IMR-90 (cell line): ENCODE data around the gene UGT1A4. TPM values are rescaled to one million over a fixed set of nuclear protein-coding genes. Genes with fewer than 3 reads are reported as not detected.

Source experiments
- ATAC-seq: fragments of 200-7000 bp; cut with Tn5 transposase; 2 replicates; pipeline ENCODE4 v1.9.1; 2020; ENCODE audit warnings: low read depth, mild to moderate bottlenecking, moderate library complexity
- BruUV-seq: library from RNA; stranded (reverse); fragments of 400-500 nt; replicated peaks from 2 replicates; lab custom pipeline; 2021; lab: Mats Ljungman, UMichigan
- CTCF ChIA-PET: fragments of 300-600 bp; formaldehyde crosslinking; extraction: SDS; loops from one replicate; lab custom pipeline; 2021; ENCODE audit warnings: antibody characterized with exemption; lab: Yijun Ruan, JAX
- POLR2A ChIA-PET: fragments of 300-600 bp; sonication (Branson Sonifier 250); formaldehyde crosslinking; loops from one replicate; lab custom pipeline; 2022; ENCODE audit warnings: antibody characterized with exemption; ENCODE audit not compliant: unreplicated experiment; lab: Charles Lee
- DNase-seq: peaks from one replicate; pipeline ENCODE4 v3.0.0; 2013
- H2AFZ ChIP-seq: replicated peaks from 2 replicates; pipeline ENCODE3; 2013; ENCODE audit warnings: low read length, mild to moderate bottlenecking; ENCODE audit not compliant: poor library complexity
- H2AK5ac ChIP-seq: 2 replicates; pipeline ENCODE4 v1.6.1; 2013; ENCODE audit warnings: low read depth, low read length, inconsistent platforms
- H2AK9ac ChIP-seq: replicated peaks from 2 replicates; pipeline ENCODE3; 2013; ENCODE audit warnings: mild to moderate bottlenecking, low read depth, low read length, moderate library complexity; ENCODE audit not compliant: poor library complexity
- H2BK120ac ChIP-seq: 2 replicates; pipeline ENCODE4 v1.6.1; 2013; ENCODE audit warnings: low read depth, low read length, inconsistent platforms
- H2BK15ac ChIP-seq: 3 replicates; pipeline ENCODE4 v1.6.1; 2013; ENCODE audit warnings: low read depth, low read length, inconsistent platforms
- H2BK20ac ChIP-seq: 2 replicates; pipeline ENCODE4 v1.6.1; 2013; ENCODE audit warnings: low read depth, mild to moderate bottlenecking, inconsistent platforms, low read length, moderate library complexity
- H2BK5ac ChIP-seq: 2 replicates; pipeline ENCODE4 v1.6.1; 2013; ENCODE audit warnings: mild to moderate bottlenecking, low read depth, low read length, inconsistent platforms; ENCODE audit not compliant: poor library complexity, severe bottlenecking
- H3K14ac ChIP-seq: replicated peaks from 2 replicates; pipeline ENCODE4 v1.6.1; 2013; ENCODE audit warnings: low read depth, low read length, inconsistent platforms
- H3K18ac ChIP-seq: 2 replicates; pipeline ENCODE4 v1.6.1; 2013; ENCODE audit warnings: low read depth, low read length, control low read depth
- H3K23ac ChIP-seq: 2 replicates; pipeline ENCODE4 v1.6.1; 2013; ENCODE audit warnings: low read depth, low read length, inconsistent platforms
- H3K27ac ChIP-seq: 2 replicates; pipeline ENCODE4 v1.5.1; 2013; ENCODE audit warnings: mild to moderate bottlenecking, control low read depth, low read length; ENCODE audit not compliant: insufficient read depth
- H3K27me3 ChIP-seq: 2 replicates; pipeline ENCODE4 v1.6.1; 2013; ENCODE audit warnings: low read length; ENCODE audit not compliant: control insufficient read depth, insufficient read depth
- H3K36me3 ChIP-seq: 2 replicates; pipeline ENCODE4 v1.6.1; 2013; ENCODE audit warnings: low read length, mixed read lengths; ENCODE audit not compliant: control insufficient read depth, insufficient read depth
- H3K4ac ChIP-seq: 2 replicates; pipeline ENCODE4 v1.6.1; 2013; ENCODE audit warnings: low read depth, low read length, inconsistent platforms
- H3K4me1 ChIP-seq: 2 replicates; pipeline ENCODE4 v1.6.1; 2013; ENCODE audit warnings: low read length, mixed read lengths; ENCODE audit not compliant: control insufficient read depth, insufficient read depth
- H3K4me2 ChIP-seq: 2 replicates; pipeline ENCODE4 v1.6.1; 2013; ENCODE audit warnings: low read depth, mild to moderate bottlenecking, control low read depth, low read length, moderate library complexity
- H3K4me3 ChIP-seq: 2 replicates; pipeline ENCODE4 v1.5.1; 2013; ENCODE audit warnings: low read depth, mild to moderate bottlenecking, control low read depth, low read length, moderate library complexity; ENCODE audit not compliant: insufficient read depth
- H3K56ac ChIP-seq: 2 replicates; pipeline ENCODE4 v1.6.1; 2013; ENCODE audit warnings: low read length, inconsistent platforms; ENCODE audit not compliant: insufficient read depth; ENCODE audit errors: extremely low read depth
- H3K79me1 ChIP-seq, 2 experiments: 2 replicates each; pipeline ENCODE4 v1.6.1; 2013; ENCODE audit warnings: low read length in 2 of 2, inconsistent platforms in 1 of 2, low read depth in 1 of 2
- H3K9ac ChIP-seq: 2 replicates; pipeline ENCODE4 v1.6.1; 2013; ENCODE audit warnings: low read depth, low read length, control low read depth
- H3K9me1 ChIP-seq: 2 replicates; pipeline ENCODE4 v1.6.1; 2013; ENCODE audit warnings: low read length, inconsistent platforms; ENCODE audit not compliant: insufficient read depth
- H3K9me3 ChIP-seq: 2 replicates; pipeline ENCODE4 v1.6.1; 2013; ENCODE audit warnings: low read length; ENCODE audit not compliant: control insufficient read depth, insufficient read depth
- H4K20me1 ChIP-seq: 2 replicates; pipeline ENCODE4 v1.6.1; 2013; ENCODE audit warnings: low read length, inconsistent platforms; ENCODE audit not compliant: insufficient read depth
- H4K5ac ChIP-seq: 2 replicates; pipeline ENCODE4 v1.6.1; 2013; ENCODE audit warnings: mild to moderate bottlenecking, low read depth, low read length, control low read depth
- H4K8ac ChIP-seq, 2 experiments: 2 replicates each; pipeline ENCODE4 v1.6.1; 2013; ENCODE audit warnings: low read depth in 2 of 2, low read length in 2 of 2, control low read depth in 1 of 2, inconsistent platforms in 1 of 2
- H4K91ac ChIP-seq: 2 replicates; pipeline ENCODE4 v1.6.1; 2013; ENCODE audit warnings: low read depth, low read length, inconsistent platforms; ENCODE audit not compliant: insufficient read depth
- MAFK ChIP-seq: IDR thresholded peaks from 2 replicates; pipeline ENCODE4 v1.6.1; 2012; ENCODE audit warnings: low read depth, low read length, improper control_type of control experiment
- MXI1 ChIP-seq: IDR thresholded peaks from 2 replicates; pipeline ENCODE4 v1.6.1; 2012; ENCODE audit warnings: low read depth, mild to moderate bottlenecking, low read length, moderate library complexity, borderline replicate concordance
- WGBS, 2 experiments: methylation state at CpG; one replicate each; pipeline versions ENCODE4 v1.1.5 to v1.1.7; 2013; ENCODE audit warnings: missing lambda C conversion rate in 2 of 2; ENCODE audit not compliant: insufficient read length in 1 of 2; ENCODE audit errors: extremely low coverage in 2 of 2; 5-methylcytosine and 5-hydroxymethylcytosine counted together
- dilution Hi-C: fragments of 300-500 bp; cut with HindIII; formaldehyde crosslinking; loops from one replicate; pipeline ENCODE4 v1.14.3; 2018; ENCODE audit warnings: low sequenced_read_pairs; ENCODE audit not compliant: unreplicated experiment
- in situ Hi-C: fragments of 300-500 bp; cut with MboI; formaldehyde crosslinking; loops from 3 replicates; pipeline ENCODE4 v1.14.3; 2019; ENCODE audit warnings: low sequenced_read_pairs, inconsistent platforms, mixed read lengths
- intact Hi-C: fragments of 100-400 bp; cut with micrococcal nuclease; formaldehyde crosslinking; loops from 2 replicates; pipeline ENCODE4 v1.10.0; 2022
- polyA plus RNA-seq, 3 experiments: library from polyadenylated mRNA; depleted of rRNA; stranded (reverse); fragments of >200 nt; gene quantifications; 2 replicates each; pipeline ENCODE4 v1.2.3, GENCODE V29; 2012; ENCODE audit warnings: low replicate concordance in 1 of 3
- total RNA-seq: library from RNA; depleted of rRNA; stranded (reverse); fragments of >200 nt; gene quantifications from 2 replicates; pipeline ENCODE4 v1.2.3, GENCODE V29; 2012

The UGT1A4 gene
- total and polyA plus RNA-seq, 2 of the 4 experiments (the other 2 are of a cell fraction): not detected

DNA sequence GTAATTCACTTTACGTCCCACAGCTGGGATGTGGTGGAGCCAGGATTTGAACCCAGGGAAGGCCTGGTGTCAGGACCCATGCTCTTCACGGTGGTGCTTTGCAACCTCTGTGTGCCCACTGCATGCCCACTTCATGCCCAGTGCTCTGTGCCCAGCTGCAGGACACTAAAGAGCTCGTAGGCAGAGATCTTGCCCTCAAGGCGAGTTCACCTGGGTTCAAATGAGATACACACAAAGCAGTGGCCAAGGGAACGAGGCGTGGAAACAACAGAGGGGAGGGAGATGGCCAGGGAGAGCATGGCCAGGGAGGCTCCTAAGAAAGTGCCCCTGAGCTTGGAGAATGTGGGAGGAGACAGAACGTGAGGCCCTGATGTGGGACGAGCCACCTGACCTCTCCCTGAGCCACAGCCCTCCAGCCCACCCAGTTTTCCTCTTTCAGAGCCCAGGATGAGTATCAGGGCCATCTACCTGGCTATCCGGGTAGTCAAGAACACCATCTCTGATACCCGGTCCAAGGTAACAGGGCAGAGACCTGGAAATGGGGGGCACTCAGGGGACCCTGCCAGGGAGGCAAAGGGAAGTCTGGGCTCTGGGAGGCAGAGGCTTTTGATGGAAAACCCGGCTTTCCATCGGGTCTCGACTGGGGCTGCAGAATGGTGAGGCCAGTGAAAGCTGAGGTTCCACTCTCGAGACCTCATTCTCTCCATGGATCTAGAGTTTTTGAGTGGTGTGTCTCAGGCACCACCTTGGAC, 80.0 kb downstream of the UGT1A4 start:
- in situ Hi-C loops (no loop called here), intact Hi-C loops (no loop called here), dilution Hi-C loops (no loop called here)
- no peaks in the 10 kb centered on the region for H4K20me1 ChIP-seq
- ChIA-PET POLR2A (no interaction called here), CTCF (no interaction called here)
- H3K36me3 ChIP-seq: no peaks in the 10 kb centered on the region
- H3K27ac ChIP-seq: no peak overlapping the region
- H2BK15ac ChIP-seq: no peak overlapping the region
- H4K8ac ChIP-seq: no peak overlapping the region
- ATAC-seq (no peak), DNase-seq (no peak)
- no peak overlapping the region for H2BK5ac ChIP-seq
- BruUV-seq: no TSS peak
- no peak overlapping the region for H4K91ac ChIP-seq
- H3K56ac ChIP-seq: no peak overlapping the region
- no peak overlapping the region for H2AK9ac ChIP-seq
- no peak overlapping the region for H2AFZ ChIP-seq
- H2AK5ac ChIP-seq: no peak overlapping the region
- H3K23ac ChIP-seq: no peak overlapping the region
- no peak overlapping the region for H3K4me3 ChIP-seq
- H3K4me1 ChIP-seq: no peaks in the 10 kb centered on the region
- H3K4ac ChIP-seq: no peak overlapping the region
- WGBS, 2 experiments: 26% methylated on average over 3 of the region's 14 CpGs; no CpG with 5 or more reads in 1 of the 2 experiments
- no peak overlapping the region for H3K18ac ChIP-seq
- H3K9me1 ChIP-seq: no peaks in the 10 kb centered on the region
- H4K5ac ChIP-seq: no peak overlapping the region
- peaks cover 14% of the 10 kb centered on the region for H3K27me3 ChIP-seq
- no peaks in the 10 kb centered on the region for H3K79me1 ChIP-seq
- no peaks in the 10 kb centered on the region; the same call in 1 of the 2 replicates for H3K9me3 ChIP-seq
- H2BK120ac ChIP-seq: no peak overlapping the region
- no peak overlapping the region for H2BK20ac ChIP-seq
- no peak overlapping the region for H3K9ac ChIP-seq
- H3K4me2 ChIP-seq: no peak overlapping the region
- no peak overlapping the region for H3K14ac ChIP-seq
- TF ChIP-seq MXI1: no peak
- TF ChIP-seq MAFK: no peak
